ENCODE measurements around the gene INPP5A.

INPP5A gene

GRCh38 chr10:132645630-132646442, 108.2 kb downstream of the INPP5A start:
- DNase-seq (ENCODE audit: low read depth), result no peak

- DNase-seq (ENCODE audit: low read depth), result no peak
These were observed 109.0 kb downstream of the INPP5A start for GRCh38 chr10:132646443-132647097.

GRCh38 chr10:132647424-132647823, 109.8 kb downstream of the INPP5A start:
- no peak for DNase-seq (ENCODE audit: low read depth)

- no peak for DNase-seq (ENCODE audit: low read depth)
These were observed 110.7 kb downstream of the INPP5A start for GRCh38 chr10:132648072-132648850.

- DNase-seq (ENCODE audit: low read depth), result no peak
These were observed 111.4 kb downstream of the INPP5A start for GRCh38 chr10:132648851-132649528.

- DNase-seq (ENCODE audit: low read depth), result no peak
These were observed 112.2 kb downstream of the INPP5A start for GRCh38 chr10:132649651-132650360.

- no peak for DNase-seq (ENCODE audit: low read depth)
These were observed 113.1 kb downstream of the INPP5A start for GRCh38 chr10:132650611-132651250.

- no peak for DNase-seq (ENCODE audit: low read depth)
These were observed 114.0 kb downstream of the INPP5A start for GRCh38 chr10:132651511-132652029.

- DNase-seq (ENCODE audit: low read depth), result no peak
These were observed 114.9 kb downstream of the INPP5A start for GRCh38 chr10:132652446-132652845.

- no peak for DNase-seq (ENCODE audit: low read depth)
These were observed 115.5 kb downstream of the INPP5A start for GRCh38 chr10:132652936-132653590.

- no peak for DNase-seq (ENCODE audit: low read depth)
These were observed 116.1 kb downstream of the INPP5A start for GRCh38 chr10:132653721-132654120.

GRCh38 chr10:132654121-132654571, 116.6 kb downstream of the INPP5A start:
- no peak for DNase-seq (ENCODE audit: low read depth)

- DNase-seq (ENCODE audit: low read depth), result peak; percentile 21
These were observed 117.4 kb downstream of the INPP5A start for GRCh38 chr10:132654708-132655661.

- DNase-seq (ENCODE audit: low read depth), result no peak
These were observed 118.1 kb downstream of the INPP5A start for GRCh38 chr10:132655735-132656134.

GRCh38 chr10:132656283-132657126, 118.9 kb downstream of the INPP5A start:
- no peak for DNase-seq (ENCODE audit: low read depth)

GRCh38 chr10:132657127-132657706, 119.6 kb downstream of the INPP5A start:
- DNase-seq (ENCODE audit: low read depth), result no peak

- DNase-seq (ENCODE audit: low read depth), result no peak
These were observed 120.2 kb downstream of the INPP5A start for GRCh38 chr10:132657748-132658147.
